ELF-1 (cell line): ENCODE measurements around the gene SCN2A.

ENCODE experiments used
- DNase-seq: peaks from one replicate; pipeline ENCODE4 v3.0.0-alpha.2; 2016; ENCODE audit warnings: low read depth, low spot score

The SCN2A gene

GRCh38 chr2:165239230-165239629 lies at the start of gene SCN2A:
Gene SCN2A (plus strand): TSS chr2:165239414. CDS start chr2:165295824, 56,410 bp downstream.
- peak; percentile 3 for DNase-seq

- no peak for DNase-seq
Observed at GRCh38 chr2:165191096-165191728, 48.0 kb upstream of the SCN2A start.

- no peak for DNase-seq
Observed at GRCh38 chr2:165192729-165193128, 46.5 kb upstream of the SCN2A start.

- DNase-seq = no peak
Observed at GRCh38 chr2:165193178-165193777, 45.9 kb upstream of the SCN2A start.

GRCh38 chr2:165196411-165196810 lies 42.8 kb upstream of the SCN2A start:
- DNase-seq = no peak

- DNase-seq = no peak
Observed at GRCh38 chr2:165197346-165197745, 41.9 kb upstream of the SCN2A start.

GRCh38 chr2:165198181-165198580 lies 41.0 kb upstream of the SCN2A start:
- DNase-seq = no peak

GRCh38 chr2:165202239-165202638 lies 37.0 kb upstream of the SCN2A start:
- DNase-seq = no peak

- peak; percentile 58 for DNase-seq
Observed at GRCh38 chr2:165203689-165204559, 35.3 kb upstream of the SCN2A start, which contains the start of gene SCN3A. Gene SCN3A (minus strand): TSS chr2:165204050. CDS start chr2:165176394, 27,656 bp downstream.

- DNase-seq = no peak
Observed at GRCh38 chr2:165205865-165206264, 33.3 kb upstream of the SCN2A start.

- no peak for DNase-seq
Observed at GRCh38 chr2:165208094-165208493, 31.1 kb upstream of the SCN2A start.

GRCh38 chr2:165214093-165214492 lies 25.1 kb upstream of the SCN2A start:
- no peak for DNase-seq

- DNase-seq = peak; percentile 66
Observed at GRCh38 chr2:165219481-165219880, 19.7 kb upstream of the SCN2A start.

GRCh38 chr2:165224941-165225340 lies 14.3 kb upstream of the SCN2A start:
- no peak for DNase-seq

GRCh38 chr2:165227571-165227970 lies 11.6 kb upstream of the SCN2A start:
- DNase-seq = no peak

- no peak for DNase-seq
Observed at GRCh38 chr2:165237056-165237455, 2.2 kb upstream of the SCN2A start.

- DNase-seq = no peak
Observed at GRCh38 chr2:165238295-165238694, 919 bp upstream of the SCN2A start.

- no peak for DNase-seq
Observed at GRCh38 chr2:165239856-165240515, 772 bp downstream of the SCN2A start.

GRCh38 chr2:165240916-165241315 lies 1.7 kb downstream of the SCN2A start:
- no peak for DNase-seq

- no peak for DNase-seq
Observed at GRCh38 chr2:165245081-165245793, 6.0 kb downstream of the SCN2A start.

- no peak for DNase-seq
Observed at GRCh38 chr2:165248238-165248637, 9.0 kb downstream of the SCN2A start.
